ENCODE measurements around the gene COMTD1.

GRCh38 chr10:75254739-75255138, 19.0 kb upstream of the COMTD1 start:
- TF ChIP-seq CTCF (IDR thresholded peaks at IDR 0.05): no peak
- no peak for TF ChIP-seq POLR2AphosphoS5 (IDR thresholded peaks at IDR 0.05)
- TF ChIP-seq POLR2A (IDR thresholded peaks at IDR 0.05): no peak
- TF ChIP-seq EP300 (IDR thresholded peaks at IDR 0.05): no peak

Data from sigmoid colon (tissue), 4 donors.